GM12874 (cell line): ENCODE results near the gene CKM.

Source experiments
- TF ChIP-seq, protein P1 (sequence below): IDR thresholded peaks from 2 replicates; pipeline ENCODE4 v1.5.1; 2011; ENCODE audit warnings: low read depth, mild to moderate bottlenecking, control low read depth, low read length, moderate library complexity; ENCODE audit not compliant: insufficient read depth

The CKM gene

DNA sequence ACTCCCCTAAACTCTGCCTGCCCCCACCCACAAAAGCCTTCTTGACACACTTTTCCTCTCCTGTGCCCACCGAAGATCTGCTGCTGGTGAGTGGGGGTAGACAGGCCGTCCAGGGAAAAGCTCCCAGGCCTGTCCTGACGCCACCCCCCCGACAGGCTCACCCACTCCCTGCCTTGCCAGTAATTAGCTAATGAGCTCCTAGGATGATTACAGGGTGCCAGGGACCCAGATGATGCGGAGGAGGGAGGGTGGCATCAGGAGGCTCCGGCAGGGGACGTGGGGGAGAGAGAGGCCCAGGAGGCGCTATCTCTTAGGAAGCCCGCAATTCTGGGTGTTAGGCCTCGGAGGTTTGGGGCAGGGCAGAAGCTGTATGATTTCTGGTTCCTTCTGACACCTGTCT is 44.6 kb downstream of the CKM start:
- TF ChIP-seq, protein P1, sequence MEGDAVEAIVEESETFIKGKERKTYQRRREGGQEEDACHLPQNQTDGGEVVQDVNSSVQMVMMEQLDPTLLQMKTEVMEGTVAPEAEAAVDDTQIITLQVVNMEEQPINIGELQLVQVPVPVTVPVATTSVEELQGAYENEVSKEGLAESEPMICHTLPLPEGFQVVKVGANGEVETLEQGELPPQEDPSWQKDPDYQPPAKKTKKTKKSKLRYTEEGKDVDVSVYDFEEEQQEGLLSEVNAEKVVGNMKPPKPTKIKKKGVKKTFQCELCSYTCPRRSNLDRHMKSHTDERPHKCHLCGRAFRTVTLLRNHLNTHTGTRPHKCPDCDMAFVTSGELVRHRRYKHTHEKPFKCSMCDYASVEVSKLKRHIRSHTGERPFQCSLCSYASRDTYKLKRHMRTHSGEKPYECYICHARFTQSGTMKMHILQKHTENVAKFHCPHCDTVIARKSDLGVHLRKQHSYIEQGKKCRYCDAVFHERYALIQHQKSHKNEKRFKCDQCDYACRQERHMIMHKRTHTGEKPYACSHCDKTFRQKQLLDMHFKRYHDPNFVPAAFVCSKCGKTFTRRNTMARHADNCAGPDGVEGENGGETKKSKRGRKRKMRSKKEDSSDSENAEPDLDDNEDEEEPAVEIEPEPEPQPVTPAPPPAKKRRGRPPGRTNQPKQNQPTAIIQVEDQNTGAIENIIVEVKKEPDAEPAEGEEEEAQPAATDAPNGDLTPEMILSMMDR, result no peak

DNA sequence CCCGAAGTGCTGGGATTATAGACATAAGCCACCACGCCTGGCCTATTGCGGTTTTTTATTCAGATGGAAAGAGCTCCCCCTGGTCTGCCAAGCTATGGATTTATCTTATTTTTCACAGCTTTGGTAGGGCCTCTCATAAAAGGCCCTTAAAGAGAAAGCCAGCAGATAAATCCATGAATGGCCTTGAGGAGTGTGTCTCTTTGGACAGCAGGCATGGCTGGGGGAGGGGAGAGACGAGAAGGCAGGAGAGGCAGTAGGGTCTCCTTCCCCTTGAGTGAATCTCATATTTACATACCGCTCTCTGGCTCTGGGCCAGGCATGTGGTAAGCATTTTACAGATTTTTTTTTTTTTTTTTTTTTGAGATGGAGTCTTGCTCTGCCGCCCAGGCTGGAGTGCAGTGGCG is 46.4 kb downstream of the CKM start:
- TF ChIP-seq, protein P1, result no peak

DNA sequence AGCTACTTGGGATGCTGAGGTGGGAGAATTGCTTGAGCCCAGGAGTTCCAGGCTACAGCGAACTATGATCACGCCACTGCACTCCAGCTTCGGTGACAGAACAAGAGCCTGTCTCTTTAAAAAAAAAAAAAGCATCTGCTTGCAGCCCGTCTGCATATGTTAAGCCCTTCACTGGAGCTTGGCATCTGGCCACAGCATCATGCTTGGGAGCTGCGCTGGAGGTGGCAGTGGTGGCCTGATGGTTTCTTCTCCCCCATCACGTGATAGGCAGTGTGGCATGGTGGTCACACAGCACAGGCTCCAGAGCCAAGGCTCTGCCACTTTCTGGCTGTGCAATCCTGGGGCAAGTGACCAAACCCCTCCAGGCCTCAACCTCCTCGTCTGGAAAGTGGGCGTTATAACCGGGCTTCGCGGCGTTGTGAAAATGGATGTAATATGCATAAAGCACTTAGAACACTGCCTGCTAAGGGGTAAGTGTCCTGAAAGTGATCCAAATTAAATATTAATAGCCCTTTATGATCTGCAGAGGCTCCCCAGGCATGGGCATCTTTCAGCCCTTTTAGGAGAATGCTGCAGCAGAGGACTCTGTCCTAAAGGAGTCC is 47.2 kb downstream of the CKM start:
- TF ChIP-seq, protein P1, result no peak

DNA sequence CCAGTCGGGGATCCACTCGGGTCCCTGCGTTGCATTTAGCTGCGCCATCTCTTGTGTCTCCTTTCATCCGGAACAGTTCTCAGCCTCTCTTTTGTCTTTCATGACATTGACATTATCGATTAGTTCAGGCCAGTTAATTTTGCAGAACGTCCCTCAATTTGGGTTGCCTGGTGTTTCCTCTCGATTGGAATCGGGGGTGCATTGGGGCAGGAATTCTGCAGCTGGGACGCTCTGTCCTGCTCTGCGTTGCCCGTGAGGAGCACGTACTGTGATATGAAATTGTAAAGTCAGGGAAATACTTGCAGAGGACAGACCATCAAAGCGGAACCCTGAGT is 49.2 kb downstream of the CKM start:
- TF ChIP-seq, protein P1, result no peak

DNA sequence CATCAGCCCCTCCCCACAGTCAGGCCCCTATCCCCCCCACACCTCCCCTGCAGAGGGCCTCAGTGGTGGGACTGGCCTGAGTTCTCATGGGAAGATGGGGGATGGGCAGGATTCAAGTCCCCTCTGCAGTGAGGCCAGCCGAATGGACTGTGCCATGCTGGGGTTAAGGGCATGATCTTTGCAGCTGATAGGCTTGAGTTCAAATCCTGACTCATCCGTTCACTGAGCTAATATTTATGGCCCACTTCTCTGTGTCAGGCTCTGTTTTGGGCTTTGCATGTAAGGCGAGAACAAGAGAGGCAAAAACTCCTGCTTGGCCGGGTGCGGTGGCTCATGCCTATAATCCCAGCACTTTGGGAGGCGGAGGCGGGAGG is 51.0 kb downstream of the CKM start:
- TF ChIP-seq, protein P1, result no peak

DNA sequence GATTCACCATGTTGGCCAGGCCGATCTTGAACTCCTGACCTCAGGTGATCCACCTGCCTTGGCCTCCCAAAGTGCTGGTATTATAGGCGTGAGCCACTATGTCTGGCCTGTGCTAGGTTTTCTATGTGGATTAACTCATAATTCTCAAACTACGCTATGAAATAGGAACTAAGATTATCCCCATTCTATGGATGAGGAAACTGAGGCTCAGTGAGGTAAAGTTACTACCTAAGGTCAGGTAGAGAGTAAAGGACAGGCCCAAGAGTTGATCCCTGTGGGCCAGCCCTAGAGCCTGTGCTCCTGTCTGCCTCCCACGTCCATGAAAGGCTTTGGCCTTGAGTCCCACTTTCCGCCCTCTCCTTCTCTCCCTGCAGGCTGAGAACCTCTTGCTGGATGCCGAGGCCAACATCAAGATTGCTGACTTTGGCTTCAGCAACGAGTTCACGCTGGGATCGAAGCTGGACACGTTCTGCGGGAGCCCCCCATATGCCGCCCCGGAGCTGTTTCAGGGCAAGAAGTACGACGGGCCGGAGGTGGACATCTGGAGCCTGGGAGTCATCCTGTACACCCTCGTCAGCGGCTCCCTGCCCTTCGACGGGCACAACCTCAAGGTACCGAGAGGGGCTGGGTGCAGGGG is 51.5 kb downstream of the CKM start:
- TF ChIP-seq, protein P1, result no peak

DNA sequence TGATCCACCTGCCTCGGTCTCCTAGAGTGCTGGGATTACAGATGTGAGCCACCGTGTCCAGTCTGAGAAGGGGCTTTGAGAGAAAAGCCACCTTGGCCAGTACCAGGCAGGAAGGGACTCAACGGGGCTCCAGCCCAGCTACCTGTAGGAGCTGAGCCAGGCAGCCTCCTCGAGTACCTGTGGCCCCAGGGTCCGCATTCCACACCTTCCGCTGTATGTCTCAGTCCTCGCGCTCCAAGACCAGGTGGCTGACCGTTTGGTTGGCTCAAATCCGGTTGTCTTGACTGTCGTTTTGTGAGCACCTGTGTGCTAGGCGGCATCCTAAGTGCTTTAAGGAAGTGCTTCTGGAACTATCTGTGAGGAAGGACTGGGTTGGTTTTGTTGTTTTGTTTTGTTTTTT is 55.4 kb downstream of the CKM start:
- TF ChIP-seq, protein P1, result no peak
